ENCODE measurements around the gene SLC9A2.

Gene SLC9A2

GRCh38 chr2:102601730-102602129 lies 17.6 kb upstream of the SLC9A2 start:
- no peaks in the 10 kb centered on the region for H3K4me1 Mint-ChIP-seq
- H3K27ac Mint-ChIP-seq = no peak overlapping the region
- H3K4me3 Mint-ChIP-seq = no peak overlapping the region
- ATAC-seq = no peak
- peaks cover 49% of the 10 kb centered on the region for H3K27me3 Mint-ChIP-seq
- no peaks in the 10 kb centered on the region for H3K36me3 Mint-ChIP-seq
- H3K9me3 Mint-ChIP-seq = peaks cover 7% of the 10 kb centered on the region

DNA sequence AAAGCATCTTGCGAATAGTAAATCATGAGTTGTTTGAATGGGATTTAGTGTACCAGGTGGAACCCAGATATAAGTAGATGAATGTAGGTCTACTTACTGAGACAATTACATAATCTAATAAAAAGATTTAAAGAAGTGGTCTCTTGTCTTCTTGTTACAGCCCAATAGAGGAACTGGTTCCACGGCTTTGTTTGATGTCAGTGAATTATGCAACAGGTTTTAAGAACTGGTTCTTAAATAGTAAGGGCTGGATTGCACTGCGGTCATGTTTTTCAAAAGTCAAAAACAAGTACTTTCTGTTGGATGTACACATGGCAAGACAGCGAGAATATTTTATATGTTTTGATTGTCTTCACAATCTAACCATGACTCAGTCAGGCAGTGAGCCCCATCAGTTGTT lies 15.4 kb upstream of the SLC9A2 start:
- Mint-ChIP-seq H3K36me3 (no peaks in the 10 kb centered on the region), H3K27me3 (peaks cover 47% of the 10 kb centered on the region), H3K4me3 (no peak overlapping the region), H3K27ac (peak overlapping the region; percentile 33), H3K9me3 (peaks cover 7% of the 10 kb centered on the region), H3K4me1 (no peaks in the 10 kb centered on the region)
- no peak for ATAC-seq

- no peaks in the 10 kb centered on the region for H3K4me1 Mint-ChIP-seq
- H3K9me3 Mint-ChIP-seq = peaks cover 7% of the 10 kb centered on the region
- H3K27ac Mint-ChIP-seq = peak overlapping the region; percentile 33
- no peaks in the 10 kb centered on the region for H3K36me3 Mint-ChIP-seq
- no peak overlapping the region for H3K4me3 Mint-ChIP-seq
- H3K27me3 Mint-ChIP-seq = peaks cover 39% of the 10 kb centered on the region
- ATAC-seq = no peak
These were observed 14.6 kb upstream of the SLC9A2 start for GRCh38 chr2:102604769-102605168.

GRCh38 chr2:102606353-102606752 lies 13.0 kb upstream of the SLC9A2 start:
- H3K27me3 Mint-ChIP-seq = peaks cover 23% of the 10 kb centered on the region
- no peaks in the 10 kb centered on the region for H3K9me3 Mint-ChIP-seq
- no peak overlapping the region for H3K4me3 Mint-ChIP-seq
- H3K4me1 Mint-ChIP-seq = no peaks in the 10 kb centered on the region
- ATAC-seq = no peak
- no peak overlapping the region for H3K27ac Mint-ChIP-seq
- H3K36me3 Mint-ChIP-seq = no peaks in the 10 kb centered on the region

DNA sequence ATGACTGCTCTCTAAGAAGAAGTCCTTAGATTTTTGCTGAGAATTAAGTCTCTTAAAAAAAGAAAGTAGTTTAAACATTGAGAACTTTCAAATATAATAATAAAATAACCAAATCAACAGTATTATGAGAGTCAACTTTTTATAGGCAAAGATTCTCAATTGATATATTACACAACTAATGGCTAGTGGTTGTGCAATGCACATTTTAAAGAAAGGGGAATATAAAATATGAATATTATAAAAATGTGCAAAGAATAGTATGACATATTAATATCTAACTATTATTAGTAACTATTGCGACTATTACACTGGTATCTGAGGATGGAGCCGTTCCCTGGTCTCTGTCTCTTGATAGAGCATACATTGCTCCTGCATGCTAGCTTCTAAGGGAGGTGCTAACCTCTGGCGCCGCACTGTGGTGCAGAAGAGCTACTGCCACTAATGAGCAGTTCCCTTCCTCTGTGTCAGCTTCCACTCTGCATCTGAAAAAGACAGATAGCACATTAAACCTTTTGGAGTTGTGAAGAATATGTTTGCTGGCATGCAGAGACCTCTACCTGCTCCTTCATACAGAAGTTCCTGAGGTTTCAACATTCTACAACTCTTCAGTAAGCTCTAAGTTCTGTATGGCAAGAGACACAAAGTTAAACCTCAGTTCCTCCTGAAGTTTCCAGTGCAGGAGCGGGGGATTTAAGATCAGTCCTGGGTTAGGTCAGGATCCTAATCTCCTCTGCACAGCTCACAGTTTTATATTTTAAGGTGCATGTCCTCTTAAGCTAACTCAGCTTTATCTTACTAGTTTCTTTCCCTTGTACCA lies 3.5 kb upstream of the SLC9A2 start:
- H3K27ac Mint-ChIP-seq = no peak overlapping the region
- H3K36me3 Mint-ChIP-seq = no peaks in the 10 kb centered on the region
- H3K9me3 Mint-ChIP-seq = no peaks in the 10 kb centered on the region
- peaks cover 54% of the 10 kb centered on the region for H3K27me3 Mint-ChIP-seq
- H3K4me3 Mint-ChIP-seq = no peak overlapping the region
- peak; percentile 69 for ATAC-seq
- peaks cover 9% of the 10 kb centered on the region for H3K4me1 Mint-ChIP-seq

- no peak for ATAC-seq
- Mint-ChIP-seq H3K27ac (no peak overlapping the region), H3K36me3 (no peaks in the 10 kb centered on the region), H3K4me1 (peaks cover 15% of the 10 kb centered on the region), H3K27me3 (peaks cover 58% of the 10 kb centered on the region), H3K9me3 (no peaks in the 10 kb centered on the region), H3K4me3 (peak overlapping the region; percentile 51)
These were observed 620 bp upstream of the SLC9A2 start for GRCh38 chr2:102618452-102619413.

DNA sequence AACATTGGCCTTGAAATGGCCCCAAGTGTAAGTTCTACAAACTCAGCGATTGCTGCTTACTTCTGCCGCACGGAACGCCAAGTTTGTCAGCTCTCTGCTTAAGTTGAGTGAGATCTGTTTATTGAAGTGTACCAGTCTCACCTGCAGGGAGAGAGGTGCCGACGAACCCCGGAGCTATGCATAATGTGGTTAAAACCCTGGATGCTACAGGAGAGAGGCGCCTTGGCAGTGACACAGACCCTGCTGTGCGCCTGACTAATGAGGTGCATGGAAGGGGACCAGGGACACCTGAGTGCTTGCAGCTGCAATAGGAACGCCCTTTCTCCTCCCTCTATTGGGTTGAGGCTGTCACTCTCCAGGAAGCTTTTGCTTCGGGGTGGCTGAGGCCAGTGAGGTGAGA lies 979 bp downstream of the SLC9A2 start:
- no peak for ATAC-seq
- Mint-ChIP-seq H3K9me3 (no peaks in the 10 kb centered on the region), H3K27me3 (peaks cover 52% of the 10 kb centered on the region), H3K27ac (no peak overlapping the region), H3K4me1 (peaks cover 15% of the 10 kb centered on the region), H3K4me3 (peak overlapping the region; percentile 34), H3K36me3 (no peaks in the 10 kb centered on the region)

- H3K27me3 Mint-ChIP-seq = peaks cover 43% of the 10 kb centered on the region
- ATAC-seq = no peak
- H3K36me3 Mint-ChIP-seq = no peaks in the 10 kb centered on the region
- no peak overlapping the region for H3K27ac Mint-ChIP-seq
- H3K4me3 Mint-ChIP-seq = no peak overlapping the region
- H3K4me1 Mint-ChIP-seq = peaks cover 15% of the 10 kb centered on the region
- peaks cover 3% of the 10 kb centered on the region for H3K9me3 Mint-ChIP-seq
These were observed 2.3 kb downstream of the SLC9A2 start for GRCh38 chr2:102621630-102622029.

GRCh38 chr2:102622646-102623045 lies 3.3 kb downstream of the SLC9A2 start:
- no peak for ATAC-seq
- Mint-ChIP-seq H3K4me1 (peaks cover 15% of the 10 kb centered on the region), H3K4me3 (no peak overlapping the region), H3K36me3 (no peaks in the 10 kb centered on the region), H3K27me3 (peaks cover 34% of the 10 kb centered on the region), H3K27ac (no peak overlapping the region), H3K9me3 (peaks cover 3% of the 10 kb centered on the region)

- peaks cover 13% of the 10 kb centered on the region for H3K27me3 Mint-ChIP-seq
- no peak overlapping the region for H3K27ac Mint-ChIP-seq
- no peaks in the 10 kb centered on the region for H3K4me1 Mint-ChIP-seq
- no peak overlapping the region for H3K4me3 Mint-ChIP-seq
- H3K36me3 Mint-ChIP-seq = no peaks in the 10 kb centered on the region
- peaks cover 3% of the 10 kb centered on the region for H3K9me3 Mint-ChIP-seq
- no peak for ATAC-seq
These were observed 11.1 kb downstream of the SLC9A2 start for GRCh38 chr2:102630458-102630857.

DNA sequence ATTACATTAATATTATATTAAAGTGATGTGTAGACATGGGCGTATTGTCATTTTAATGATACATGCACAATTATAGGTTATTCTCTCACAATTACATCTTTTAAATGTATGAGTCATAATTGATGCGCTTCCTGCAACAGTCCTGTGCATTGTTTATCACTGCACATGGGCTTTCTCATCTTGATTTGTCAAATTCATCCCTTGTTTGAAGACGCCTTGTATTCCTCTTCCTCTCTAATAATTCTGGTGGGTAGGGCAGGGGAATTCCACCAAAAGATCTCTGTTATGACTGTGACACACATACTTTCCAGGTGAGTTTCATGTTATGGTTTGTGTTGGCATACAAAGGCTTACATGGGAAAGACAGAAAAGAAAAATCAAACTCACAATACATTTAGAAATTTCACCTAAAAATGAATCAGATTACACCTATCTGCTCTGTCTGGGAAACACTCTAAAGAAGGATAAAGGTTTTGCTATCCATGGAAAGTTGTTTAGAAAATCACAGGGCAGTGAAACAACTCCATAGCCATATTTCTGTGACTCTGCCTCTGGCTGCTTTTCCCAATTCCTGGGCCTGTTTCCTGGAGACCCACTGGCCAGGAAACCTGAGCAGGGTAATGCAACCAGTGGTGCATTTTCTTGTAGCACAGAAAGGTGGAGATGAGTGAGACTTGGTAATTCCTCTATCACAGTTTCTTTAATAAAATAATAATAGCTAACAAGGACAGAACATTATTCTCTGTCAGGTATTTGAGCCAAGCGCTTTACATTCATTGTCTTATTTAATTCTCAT lies 13.2 kb downstream of the SLC9A2 start:
- Mint-ChIP-seq H3K9me3 (no peaks in the 10 kb centered on the region), H3K27me3 (peaks cover 18% of the 10 kb centered on the region), H3K4me1 (no peaks in the 10 kb centered on the region), H3K4me3 (no peak overlapping the region), H3K36me3 (no peaks in the 10 kb centered on the region), H3K27ac (no peak overlapping the region)
- ATAC-seq = no peak

DNA sequence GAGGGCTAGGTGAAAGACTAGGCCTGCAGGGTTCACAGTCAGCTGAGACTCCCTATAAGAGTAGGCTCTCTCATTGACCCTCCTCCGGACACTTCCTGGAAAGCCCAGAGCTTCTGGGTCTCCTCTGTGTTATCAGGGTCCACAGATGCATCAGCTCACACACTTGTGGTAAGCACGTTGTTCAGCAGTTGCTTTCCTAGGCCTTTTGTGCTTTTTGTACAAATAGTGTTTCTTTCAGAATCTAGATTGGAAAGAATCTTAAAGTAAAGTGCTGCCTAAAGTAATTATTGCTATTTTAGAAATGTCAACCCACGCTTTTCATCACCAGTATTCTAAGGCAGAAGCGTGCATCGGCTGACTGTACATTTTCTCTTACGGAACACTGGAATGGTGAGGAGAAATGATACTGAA lies 15.5 kb downstream of the SLC9A2 start:
- no peaks in the 10 kb centered on the region for H3K36me3 Mint-ChIP-seq

GRCh38 chr2:102635317-102635716 lies 16.0 kb downstream of the SLC9A2 start:
- no peak for ATAC-seq
- Mint-ChIP-seq H3K27me3 (peaks cover 18% of the 10 kb centered on the region), H3K4me1 (no peaks in the 10 kb centered on the region), H3K36me3 (no peaks in the 10 kb centered on the region), H3K9me3 (no peaks in the 10 kb centered on the region), H3K27ac (no peak overlapping the region), H3K4me3 (no peak overlapping the region)

More for the DNA sequence above, 15.5 kb downstream of the SLC9A2 start:
- H3K4me1 Mint-ChIP-seq = no peaks in the 10 kb centered on the region
- no peak overlapping the region for H3K4me3 Mint-ChIP-seq
- no peak overlapping the region for H3K27ac Mint-ChIP-seq
- peaks cover 18% of the 10 kb centered on the region for H3K27me3 Mint-ChIP-seq
- ATAC-seq = no peak
- no peaks in the 10 kb centered on the region for H3K9me3 Mint-ChIP-seq

- Mint-ChIP-seq H3K27me3 (peaks cover 11% of the 10 kb centered on the region), H3K4me3 (no peak overlapping the region), H3K36me3 (no peaks in the 10 kb centered on the region), H3K27ac (no peak overlapping the region), H3K9me3 (no peaks in the 10 kb centered on the region), H3K4me1 (no peaks in the 10 kb centered on the region)
- ATAC-seq = no peak
These were observed 17.0 kb downstream of the SLC9A2 start for GRCh38 chr2:102636283-102636907.

All from stimulated activated memory B cell treated with anti-CD40 and anti-IgM and Interleukin-4, amounts not matched to agents 10 μg/mL and 1 μg/mL and 100 μg/mL, for 72 hours (primary cell).